Omental fat pad (tissue), 4 donors: Measurements from ENCODE around the gene PCBP3. TPM values are rescaled to one million over a fixed set of nuclear protein-coding genes. Genes with fewer than 3 reads are reported as not detected.

ENCODE experiments used
- ATAC-seq: fragments of 150-250 bp; one replicate; pipeline ENCODE4 v1.9.1; 2016; ENCODE audit warnings: mild to moderate bottlenecking, moderate library complexity; ENCODE audit not compliant: low FRiP score
- DNase-seq: peaks from one replicate; pipeline ENCODE4 v3.0.0-alpha.2; 2019; ENCODE audit warnings: low spot score
- total RNA-seq, 4 donors: library from RNA; depleted of rRNA; stranded (reverse); fragments of >200 nt; gene quantifications; one replicate each; pipeline ENCODE4 v1.1.0, GENCODE V29; 2016
- TF ChIP-seq, protein P1 (sequence below), 3 donors: fragments of 450-650 bp; IDR thresholded peaks; one replicate each; pipeline ENCODE4 v1.5.1; 2016 to 2017; ENCODE audit warnings: antibody characterized with exemption in 3 of 3, mild to moderate bottlenecking in 3 of 3, moderate library complexity in 2 of 3

Gene PCBP3
- total RNA-seq, 4 donors from 2014 or later: 1.1 to 26.8 (median 14.8) TPM

DNA sequence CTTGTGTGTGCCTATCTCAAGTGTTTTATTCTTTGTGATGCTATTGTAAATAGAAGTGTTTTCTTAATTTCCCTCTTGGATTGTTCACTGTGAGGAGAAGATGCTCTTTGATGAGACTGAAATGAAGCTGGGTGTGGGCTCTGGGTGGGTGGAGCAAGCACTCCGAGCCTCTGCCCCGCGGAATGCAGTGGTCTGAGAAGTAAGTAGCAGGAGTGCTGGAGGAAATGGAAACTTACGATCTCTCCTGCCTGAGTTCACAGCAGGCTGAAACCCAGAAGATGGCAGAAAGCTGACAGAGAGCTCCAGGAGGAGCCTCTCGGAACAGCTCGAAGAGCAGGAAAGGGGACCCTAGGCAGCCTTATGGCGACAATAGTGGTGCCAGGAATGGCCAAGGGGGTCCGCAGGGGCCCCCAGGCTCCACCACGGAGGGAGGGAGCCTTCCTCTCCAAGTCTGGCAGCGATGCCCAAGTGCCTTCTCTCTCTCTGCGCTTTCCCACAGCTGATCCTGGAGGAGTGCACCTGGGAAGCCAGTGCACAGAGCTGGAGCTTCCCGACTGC is 211.2 kb downstream of the PCBP3 start:
- no peak for ATAC-seq
- DNase-seq: peak; percentile 16
- TF ChIP-seq, protein P1, sequence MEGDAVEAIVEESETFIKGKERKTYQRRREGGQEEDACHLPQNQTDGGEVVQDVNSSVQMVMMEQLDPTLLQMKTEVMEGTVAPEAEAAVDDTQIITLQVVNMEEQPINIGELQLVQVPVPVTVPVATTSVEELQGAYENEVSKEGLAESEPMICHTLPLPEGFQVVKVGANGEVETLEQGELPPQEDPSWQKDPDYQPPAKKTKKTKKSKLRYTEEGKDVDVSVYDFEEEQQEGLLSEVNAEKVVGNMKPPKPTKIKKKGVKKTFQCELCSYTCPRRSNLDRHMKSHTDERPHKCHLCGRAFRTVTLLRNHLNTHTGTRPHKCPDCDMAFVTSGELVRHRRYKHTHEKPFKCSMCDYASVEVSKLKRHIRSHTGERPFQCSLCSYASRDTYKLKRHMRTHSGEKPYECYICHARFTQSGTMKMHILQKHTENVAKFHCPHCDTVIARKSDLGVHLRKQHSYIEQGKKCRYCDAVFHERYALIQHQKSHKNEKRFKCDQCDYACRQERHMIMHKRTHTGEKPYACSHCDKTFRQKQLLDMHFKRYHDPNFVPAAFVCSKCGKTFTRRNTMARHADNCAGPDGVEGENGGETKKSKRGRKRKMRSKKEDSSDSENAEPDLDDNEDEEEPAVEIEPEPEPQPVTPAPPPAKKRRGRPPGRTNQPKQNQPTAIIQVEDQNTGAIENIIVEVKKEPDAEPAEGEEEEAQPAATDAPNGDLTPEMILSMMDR (IDR thresholded peaks at IDR 0.05): no peak

DNA sequence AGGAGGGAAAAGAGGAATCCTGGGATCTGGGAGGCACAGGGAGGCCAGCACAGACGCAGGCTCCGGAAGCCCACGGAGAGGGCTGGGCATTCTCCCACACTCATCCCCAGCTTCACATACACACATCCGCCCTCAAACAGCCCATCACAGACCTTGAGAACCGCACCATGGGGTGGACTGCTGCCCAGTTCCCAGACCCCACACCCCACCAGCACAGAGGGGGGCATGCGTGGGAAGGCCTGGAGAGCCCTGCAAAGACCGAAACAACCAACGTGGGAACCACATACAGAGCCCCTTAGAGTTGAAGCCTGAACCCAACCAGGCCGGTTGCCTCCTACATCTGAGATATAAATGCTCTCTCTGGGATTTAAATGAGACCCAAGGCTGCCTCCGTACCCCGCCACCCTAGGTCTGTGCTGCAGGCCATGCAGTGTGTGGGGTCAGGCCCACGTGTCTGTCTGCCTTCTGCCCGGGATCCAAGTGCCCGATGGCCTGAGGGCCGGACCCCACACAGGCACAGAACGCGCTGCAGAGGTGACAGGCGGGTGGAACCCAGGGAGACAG is 211.8 kb downstream of the PCBP3 start:
- DNase-seq: peak; percentile 4
- TF ChIP-seq, protein P1 (IDR thresholded peaks at IDR 0.05): no peak
- ATAC-seq: no peak

DNA sequence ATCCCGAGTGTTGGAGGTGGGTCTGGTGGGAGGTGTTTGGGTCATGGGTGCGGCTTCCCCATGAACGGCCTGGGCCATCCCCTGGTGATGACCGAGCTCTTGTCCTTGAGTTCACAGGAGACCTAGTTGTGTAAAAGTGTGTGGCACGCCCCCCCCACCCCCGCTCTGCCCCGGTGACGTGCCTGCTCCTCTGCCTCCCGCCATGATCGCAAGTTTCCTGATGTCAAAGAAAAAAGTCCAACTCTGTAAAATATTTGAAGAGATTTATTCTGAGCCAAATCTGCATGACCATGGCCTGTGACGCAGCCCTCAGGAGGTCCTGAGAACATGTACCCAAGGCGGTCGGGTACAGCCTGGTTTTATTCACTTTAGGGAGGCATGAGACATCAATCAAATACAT is 212.9 kb downstream of the PCBP3 start:
- DNase-seq: no peak
- no peak for ATAC-seq
- TF ChIP-seq, protein P1 (IDR thresholded peaks at IDR 0.05): no peak

DNA sequence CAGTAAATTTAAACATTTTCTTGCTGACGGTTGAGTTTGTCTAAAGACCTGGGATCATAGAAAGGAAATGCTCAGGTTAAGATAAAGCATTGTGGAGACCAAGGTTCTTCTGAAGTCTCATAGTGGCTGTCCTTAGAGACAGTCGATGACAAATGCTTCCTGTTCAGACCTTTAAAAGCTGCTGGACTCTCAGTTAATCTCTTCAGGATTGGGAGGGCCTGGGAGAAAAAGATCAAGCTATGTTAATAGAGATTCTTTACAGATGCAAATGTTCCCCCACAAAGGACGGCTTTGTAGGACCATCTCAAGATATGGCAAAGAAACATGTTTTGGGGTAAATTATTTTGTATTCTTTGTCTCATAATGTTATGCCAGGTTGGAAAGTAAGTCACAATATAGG is 213.4 kb downstream of the PCBP3 start:
- no peak for DNase-seq
- no peak for ATAC-seq
- TF ChIP-seq, protein P1 (IDR thresholded peaks at IDR 0.05): no peak

DNA sequence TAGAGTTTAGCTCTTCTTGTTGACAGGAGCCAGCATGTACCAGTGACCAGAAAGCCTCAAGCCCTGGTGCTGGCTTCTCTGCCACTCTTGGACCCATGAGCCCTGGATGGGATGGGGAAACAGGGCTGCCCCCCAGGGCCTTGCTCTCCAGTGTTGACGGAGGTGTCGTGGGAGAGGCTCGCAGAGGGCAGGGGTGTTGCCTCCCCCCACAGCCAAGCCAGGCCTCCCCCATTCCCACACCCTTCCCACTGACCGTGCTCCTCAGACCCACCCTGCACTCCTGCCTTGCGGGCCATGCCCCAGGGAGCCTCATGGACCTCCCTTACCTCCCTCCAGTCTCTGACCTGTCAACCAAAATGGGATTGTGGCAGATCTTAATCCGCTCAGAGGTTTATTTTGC is 214.2 kb downstream of the PCBP3 start:
- TF ChIP-seq, protein P1 (IDR thresholded peaks at IDR 0.05): no peak
- ATAC-seq: no peak
- DNase-seq: no peak

DNA sequence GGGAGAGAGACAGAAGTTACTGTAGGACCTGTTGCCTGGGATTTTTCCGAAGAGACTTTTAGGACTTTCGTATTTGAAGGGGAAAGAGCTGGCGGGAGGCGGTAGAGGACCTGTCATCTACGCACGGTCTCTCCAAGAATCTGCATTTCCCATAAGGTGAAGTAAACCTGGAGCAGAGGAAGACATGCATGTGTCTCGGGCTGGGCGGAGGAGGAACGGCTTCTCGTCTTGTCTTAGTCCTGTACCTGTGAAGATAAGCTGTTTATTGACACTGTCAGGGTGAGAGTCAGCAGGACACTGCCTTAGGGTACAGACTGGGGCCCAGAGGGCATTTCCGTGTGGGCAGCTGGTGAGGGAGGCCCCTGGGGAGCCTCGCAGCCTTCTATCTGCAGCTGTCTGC is 214.7 kb downstream of the PCBP3 start:
- TF ChIP-seq, protein P1 (IDR thresholded peaks at IDR 0.05): no peak
- ATAC-seq (no peak), DNase-seq (no peak)

DNA sequence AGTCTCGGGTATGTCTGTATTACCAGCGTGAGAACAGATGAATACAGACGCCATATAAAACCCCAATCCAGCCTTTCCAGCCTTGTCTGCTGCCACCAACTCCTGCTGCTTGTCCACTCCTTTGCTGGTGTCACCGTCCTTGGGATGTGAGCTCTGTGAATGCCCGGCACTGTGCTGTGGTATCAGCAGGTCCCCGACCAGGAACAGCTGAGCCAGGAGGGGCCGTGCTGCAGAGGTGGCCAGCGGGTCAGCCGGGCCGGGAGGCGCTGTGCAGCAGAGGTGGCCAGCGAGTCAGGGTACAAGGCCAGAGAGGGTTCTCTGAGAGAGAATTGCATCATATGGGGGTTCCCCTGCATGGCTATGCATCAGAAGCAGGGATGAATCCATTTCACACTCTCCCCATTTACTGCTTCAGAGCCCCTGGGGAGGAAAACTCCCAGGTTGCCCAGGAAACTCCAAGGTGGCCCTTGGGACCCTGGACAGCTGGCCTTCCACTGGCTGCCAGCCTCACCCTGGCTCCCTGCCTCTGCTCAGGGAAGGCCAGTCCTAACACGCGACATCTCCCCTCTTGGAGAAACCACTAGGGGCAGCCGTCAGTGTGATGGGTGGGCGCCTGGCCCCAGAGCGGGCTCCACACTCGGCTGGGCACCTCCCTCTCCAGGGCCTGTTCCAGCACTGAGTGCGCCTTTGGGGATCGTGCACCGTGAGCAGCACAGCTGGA is 215.7 kb downstream of the PCBP3 start:
- DNase-seq (peak; percentile 11), ATAC-seq (no peak)
- TF ChIP-seq, protein P1 (IDR thresholded peaks at IDR 0.05): no peak
